ENCODE measurements around the gene P2RX2.

DNA sequence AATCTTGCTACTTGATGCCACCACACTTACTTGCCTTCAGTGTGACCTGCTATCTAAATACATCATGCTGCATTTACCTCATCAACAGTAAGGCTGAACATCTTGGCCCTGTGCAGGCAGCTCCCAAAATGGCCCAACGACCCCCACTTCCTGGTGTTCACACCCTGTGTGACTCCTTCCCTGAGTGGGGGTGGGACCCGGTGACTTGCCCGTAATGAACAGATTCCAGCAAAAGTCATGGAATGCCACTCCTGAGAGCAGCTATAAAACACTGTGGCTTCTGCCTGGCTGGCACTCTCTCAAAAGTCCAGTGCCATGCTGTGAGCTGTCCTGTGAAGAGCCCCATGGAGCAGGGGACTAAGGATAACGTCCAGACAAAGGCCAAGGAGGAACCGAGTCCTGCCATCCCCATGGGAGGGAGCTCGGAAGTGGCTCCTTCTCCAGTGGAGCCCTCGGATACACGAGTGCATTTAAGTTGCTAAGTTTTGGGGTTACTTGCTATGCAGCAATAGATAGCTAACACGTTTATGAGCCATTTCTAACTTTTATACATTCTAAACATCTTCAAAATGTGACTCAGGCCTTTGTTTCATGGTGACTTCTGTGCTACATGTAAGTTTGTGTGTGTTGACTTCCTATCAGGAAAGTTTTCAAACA, 33.0 kb downstream of the P2RX2 start:
- TF ChIP-seq EZH2 (IDR thresholded peaks at IDR 0.05; ENCODE audit: borderline replicate concordance) (no peak), CTCF (IDR thresholded peaks at IDR 0.05; ENCODE audit: poor library complexity) (no peak)

Data from hepatocyte (in vitro differentiated cells).